Prostate gland (tissue), 2 donors: ENCODE data around the gene C17orf113. TPM values are rescaled to one million over a fixed set of nuclear protein-coding genes. Genes with fewer than 3 reads are reported as not detected.

Experiments used
- DNase-seq: peaks from one replicate; pipeline ENCODE4 v3.0.0-alpha.2; 2019; ENCODE audit warnings: low spot score
- H3K27ac ChIP-seq, 2 donors: fragments of 200-600 bp; sonication (generic); 2 replicates each; pipeline ENCODE4 v1.5.1; 2017 to 2019
- H3K27me3 ChIP-seq: fragments of 200-600 bp; sonication (generic); replicated peaks from 2 replicates; pipeline ENCODE4 v1.5.1; 2019; ENCODE audit not compliant: insufficient read depth
- H3K36me3 ChIP-seq, 2 donors: fragments of 200-600 bp; sonication (generic); 1 replicate in 1 of 2; 2 replicates in 1 of 2; pipeline versions ENCODE4 v1.5.1 to v1.8.1; 2017 to 2019
- H3K4me1 ChIP-seq: fragments of 200-600 bp; sonication (generic); replicated peaks from 2 replicates; pipeline ENCODE4 v1.5.1; 2019
- H3K4me3 ChIP-seq, 2 donors: fragments of 200-600 bp; sonication (generic); 2 replicates each; pipeline ENCODE4 v1.5.1; 2017 to 2019
- H3K9me3 ChIP-seq: fragments of 200-600 bp; sonication (generic); 2 replicates; pipeline ENCODE4 v1.5.1; 2017
- CTCF ChIP-seq, 4 experiments: fragments of 200-600 bp in 2 of 4; fragments of 450-650 bp in 2 of 4; sonication (generic) in 2 of 4; IDR thresholded peaks; 1 replicate in 3 of 4; 2 replicates in 1 of 4; pipeline ENCODE4 v1.5.1; 2016 to 2019; ENCODE audit warnings: antibody characterized with exemption in 4 of 4, mild to moderate bottlenecking in 2 of 4, moderate library complexity in 2 of 4
- POLR2A ChIP-seq: fragments of 450-650 bp; IDR thresholded peaks from one replicate; pipeline ENCODE4 v1.6.1; 2016; ENCODE audit warnings: antibody characterized with exemption, mild to moderate bottlenecking
- POLR2AphosphoS5 ChIP-seq: sonication (generic); formaldehyde crosslinking; IDR thresholded peaks from one replicate; pipeline ENCODE4 v1.6.1; 2017; ENCODE audit warnings: antibody characterized with exemption
- WGBS: methylation state at CpG from one replicate; pipeline ENCODE4 v1.1.5; 2018; 5-methylcytosine and 5-hydroxymethylcytosine counted together
- intact Hi-C: fragments of 100-400 bp; cut with DNase I; formaldehyde crosslinking; loops from one replicate; pipeline ENCODE4 v1.14.2; 2022
- total RNA-seq, 2 donors: library from RNA; depleted of rRNA; stranded (reverse); fragments of >200 nt; gene quantifications; one replicate each; pipeline ENCODE4 v1.1.0, GENCODE V29; 2016

Gene C17orf113
- total RNA-seq, 2 donors from 2014 or later, result 4.2 to 4.8 TPM

GRCh38 chr17:42052346-42052877 lies 2.0 kb upstream of the C17orf113 start:
- Histone ChIP-seq H3K27ac (no peak overlapping the region), H3K27me3 (no peaks in the 10 kb centered on the region), H3K36me3 (no peaks in the 10 kb centered on the region), H3K4me1 (no peaks in the 10 kb centered on the region), H3K9me3 (no peaks in the 10 kb centered on the region), H3K4me3 (no peak overlapping the region)
- 64% methylated on average over 6 of the region's 6 CpGs for WGBS
- DNase-seq, result no peak
- intact Hi-C loops, result no loop called here
- TF ChIP-seq POLR2AphosphoS5, result no peak
- no peak for TF ChIP-seq CTCF (IDR thresholded peaks at IDR 0.05)
- TF ChIP-seq POLR2A, result no peak

GRCh38 chr17:42051645-42052044 lies 1.2 kb upstream of the C17orf113 start:
- 87% methylated on average over 7 of the region's 7 CpGs for WGBS
- intact Hi-C loops, result no loop called here
- DNase-seq, result no peak

GRCh38 chr17:42051013-42051400 lies 606 bp upstream of the C17orf113 start:
- Histone ChIP-seq H3K27me3 (no peaks in the 10 kb centered on the region), H3K36me3 (no peaks in the 10 kb centered on the region)
- intact Hi-C loops, result no loop called here

More at GRCh38 chr17:42051645-42052044, 1.2 kb upstream of the C17orf113 start:
- Histone ChIP-seq H3K4me3 (no peak overlapping the region), H3K9me3 (no peaks in the 10 kb centered on the region), H3K27me3 (no peaks in the 10 kb centered on the region), H3K27ac (no peak overlapping the region), H3K36me3 (no peaks in the 10 kb centered on the region), H3K4me1 (no peaks in the 10 kb centered on the region)
- no peak for TF ChIP-seq POLR2A
- no peak for TF ChIP-seq POLR2AphosphoS5
- TF ChIP-seq CTCF (IDR thresholded peaks at IDR 0.05), result no peak

GRCh38 chr17:42049834-42050392 lies 488 bp downstream of the C17orf113 start:
- Histone ChIP-seq H3K27ac (peak overlapping the region; percentile 38 to 66), H3K4me1 (no peaks in the 10 kb centered on the region), H3K9me3 (no peaks in the 10 kb centered on the region), H3K27me3 (no peaks in the 10 kb centered on the region), H3K4me3 (peak overlapping the region; percentile 58 to 67), H3K36me3 (no peaks in the 10 kb centered on the region)
- WGBS, result 0% methylated on average over 6 of the region's 7 CpGs
- peak; percentile 6 for DNase-seq
- intact Hi-C loops, result no loop called here
- TF ChIP-seq POLR2AphosphoS5, result no peak

More at GRCh38 chr17:42051013-42051400, 606 bp upstream of the C17orf113 start:
- H3K4me3 ChIP-seq, result peak overlapping the region; percentile 58 to 67
- TF ChIP-seq CTCF (IDR thresholded peaks at IDR 0.05), result no peak
- no peak for TF ChIP-seq POLR2AphosphoS5
- no peak for TF ChIP-seq POLR2A
- no peaks in the 10 kb centered on the region for H3K9me3 ChIP-seq
- H3K27ac ChIP-seq, result no peak overlapping the region
- no peak for DNase-seq
- WGBS, result 47% methylated on average over 8 of the region's 8 CpGs
- H3K4me1 ChIP-seq, result no peaks in the 10 kb centered on the region

GRCh38 chr17:42047343-42047742 lies 3.1 kb downstream of the C17orf113 start:
- intact Hi-C loops, result no loop called here
- Histone ChIP-seq H3K4me3 (no peak overlapping the region), H3K27ac (no peak overlapping the region), H3K27me3 (no peaks in the 10 kb centered on the region), H3K36me3 (no peaks in the 10 kb centered on the region), H3K9me3 (no peaks in the 10 kb centered on the region), H3K4me1 (no peaks in the 10 kb centered on the region)
- DNase-seq, result no peak
- TF ChIP-seq POLR2AphosphoS5 (no peak), POLR2A (no peak), CTCF (IDR thresholded peaks at IDR 0.05) (no peak)
- WGBS, result 86% methylated on average over 12 of the region's 12 CpGs
